ENCODE data around the gene STX4.

STX4 gene

GRCh38 chr16:31023627-31024226 lies 9.6 kb upstream of the STX4 start:
- no peak for DNase-seq

GRCh38 chr16:31025339-31025738 lies 8.0 kb upstream of the STX4 start:
- no peak for DNase-seq

GRCh38 chr16:31029272-31029671 lies 4.1 kb upstream of the STX4 start:
- DNase-seq: no peak

GRCh38 chr16:31031276-31031675 lies 2.1 kb upstream of the STX4 start:
- DNase-seq: no peak

GRCh38 chr16:31033709-31034492 lies 543 bp downstream of the STX4 start:
- DNase-seq: peak; percentile 76

- DNase-seq: no peak
These were observed 3.3 kb downstream of the STX4 start for GRCh38 chr16:31036691-31037090.

- no peak for DNase-seq
These were observed 5.6 kb downstream of the STX4 start for GRCh38 chr16:31038993-31039392.

GRCh38 chr16:31042866-31043265 lies 9.5 kb downstream of the STX4 start:
- DNase-seq: no peak

GRCh38 chr16:31043352-31043751 lies 10.0 kb downstream of the STX4 start:
- no peak for DNase-seq

- no peak for DNase-seq
These were observed 10.6 kb downstream of the STX4 start for GRCh38 chr16:31043898-31044481.

GRCh38 chr16:31050280-31051030 lies 17.1 kb downstream of the STX4 start:
- no peak for DNase-seq

- DNase-seq: no peak
These were observed 18.8 kb downstream of the STX4 start for GRCh38 chr16:31052114-31052513.

GRCh38 chr16:31055613-31056012 lies 22.3 kb downstream of the STX4 start:
- no peak for DNase-seq

- no peak for DNase-seq
These were observed 27.9 kb downstream of the STX4 start for GRCh38 chr16:31061126-31061812.

GRCh38 chr16:31061813-31062440 lies 28.6 kb downstream of the STX4 start:
- no peak for DNase-seq

- DNase-seq: no peak
These were observed 30.1 kb downstream of the STX4 start for GRCh38 chr16:31063495-31063842.

GRCh38 chr16:31063843-31064611 lies 30.7 kb downstream of the STX4 start:
- no peak for DNase-seq

- DNase-seq: no peak
These were observed 31.6 kb downstream of the STX4 start for GRCh38 chr16:31064882-31065461.

- no peak for DNase-seq
These were observed 34.0 kb downstream of the STX4 start for GRCh38 chr16:31067342-31067741.

- DNase-seq: no peak
These were observed 38.5 kb downstream of the STX4 start for GRCh38 chr16:31071861-31072260.

- no peak for DNase-seq
These were observed 39.3 kb downstream of the STX4 start for GRCh38 chr16:31072540-31073141.
